Upper lobe of left lung (tissue), 6 donors: ENCODE data around the gene COQ5. TPM values are rescaled to one million over a fixed set of nuclear protein-coding genes. Genes with fewer than 3 reads are reported as not detected.
"Not testable (repeated sequence)": the region's sequence is repeated elsewhere in the genome, so short reads cannot be mapped to it uniquely, and the experiment has no call there.

ENCODE experiments used
- ATAC-seq, 2 donors: fragments of 200-7000 bp; cut with Tn5 transposase; one replicate each; pipeline ENCODE4 v1.9.1; 2022; ENCODE audit warnings: mild to moderate bottlenecking in 2 of 2, moderate library complexity in 2 of 2; ENCODE audit not compliant: low FRiP score in 2 of 2
- DNase-seq, 2 donors: peaks; one replicate each; pipeline ENCODE4 v3.0.0-alpha.2; 2019 to 2020
- H3K27ac ChIP-seq, 4 donors: fragments of 200-600 bp; sonication (generic); one replicate each; pipeline ENCODE4 v1.5.1; 2016 to 2019
- H3K27me3 ChIP-seq, 4 donors: fragments of 200-600 bp; sonication (generic); one replicate each; pipeline ENCODE4 v1.5.1; 2017 to 2019
- H3K36me3 ChIP-seq, 4 donors: fragments of 200-600 bp; sonication (generic); one replicate each; pipeline ENCODE4 v1.5.1; 2016 to 2019
- H3K4me1 ChIP-seq, 4 donors: fragments of 200-600 bp; sonication (generic); one replicate each; pipeline ENCODE4 v1.5.1; 2018 to 2019
- H3K4me3 ChIP-seq, 4 donors: fragments of 200-600 bp; sonication (generic); one replicate each; pipeline ENCODE4 v1.5.1; 2017 to 2019; ENCODE audit warnings: mild to moderate bottlenecking in 2 of 4, moderate library complexity in 1 of 4
- H3K9me3 ChIP-seq, 4 donors: fragments of 200-600 bp; sonication (generic); one replicate each; pipeline ENCODE4 v1.5.1; 2018 to 2019
- CTCF ChIP-seq, 6 experiments: fragments of 450-650 bp in 4 of 6; fragments of 200-600 bp in 2 of 6; sonication (generic) in 2 of 6; IDR thresholded peaks; one replicate each; pipeline ENCODE4 v1.5.1; 2016 to 2019; ENCODE audit warnings: antibody characterized with exemption in 6 of 6
- EP300 ChIP-seq, 4 donors: sonication (generic); formaldehyde crosslinking; IDR thresholded peaks; one replicate each; pipeline ENCODE4 v1.5.1; 2017; ENCODE audit warnings: antibody characterized with exemption in 4 of 4, control low read depth in 2 of 4
- POLR2A ChIP-seq, 4 donors: fragments of 450-650 bp; IDR thresholded peaks; one replicate each; pipeline ENCODE4 v1.5.1; 2016 to 2017; ENCODE audit warnings: antibody characterized with exemption in 4 of 4, mild to moderate bottlenecking in 2 of 4
- POLR2AphosphoS5 ChIP-seq, 2 donors: sonication (generic); formaldehyde crosslinking; IDR thresholded peaks; one replicate each; pipeline ENCODE4 v1.5.1; 2017; ENCODE audit warnings: antibody characterized with exemption in 2 of 2
- WGBS, 2 donors: methylation state at CpG; one replicate each; pipeline ENCODE4 v1.1.5; 2017 to 2018; 5-methylcytosine and 5-hydroxymethylcytosine counted together
- total RNA-seq, 6 donors: library from RNA; depleted of rRNA in 4 of 6; stranded (reverse); fragments of >200 nt in 4 of 6; gene quantifications; one replicate each; pipeline versions ENCODE4 v1.1.0 to v1.2.1, GENCODE V29; 2016 to 2021
- donor health status: DM: no; HTN: no; CAD: no; lungs with moderate emphysema.
- donor health status: DM: no; HTN: yes; CAD: no; lungs with severe emphysema.

The COQ5 gene
- total RNA-seq, 6 donors from 2014 or later, result 7.5 to 26.0 (median 16.3) TPM

GRCh38 chr12:120490833-120491512, 38.0 kb downstream of the COQ5 start:
- ATAC-seq (no peak), DNase-seq (no peak)
- H3K36me3 ChIP-seq, result peaks cover 0 to 9% (median 2%) of the 10 kb centered on the region in 4 donors
- TF ChIP-seq POLR2AphosphoS5 (IDR thresholded peaks at IDR 0.05) (no peak), POLR2A (IDR thresholded peaks at IDR 0.05) (no peak)
- H3K27me3 ChIP-seq, result no peaks in the 10 kb centered on the region
- H3K4me3 ChIP-seq, result no peak overlapping the region
- H3K4me1 ChIP-seq, result peaks cover 4 to 8% (median 6%) of the 10 kb centered on the region in 4 donors
- no peaks in the 10 kb centered on the region for H3K9me3 ChIP-seq
- 83 to 97% methylated on average over 2 of the region's 2 CpGs for WGBS, 2 donors
- no peak overlapping the region for H3K27ac ChIP-seq

GRCh38 chr12:120490325-120490724, 38.6 kb downstream of the COQ5 start:
- no peak overlapping the region for H3K27ac ChIP-seq
- H3K27me3 ChIP-seq, result no peaks in the 10 kb centered on the region
- ATAC-seq, result no peak
- TF ChIP-seq POLR2AphosphoS5 (IDR thresholded peaks at IDR 0.05) (no peak), POLR2A (IDR thresholded peaks at IDR 0.05) (no peak), CTCF (IDR thresholded peaks at IDR 0.05) (no peak), EP300 (IDR thresholded peaks at IDR 0.05) (no peak)
- no peak overlapping the region for H3K4me3 ChIP-seq
- DNase-seq, result no peak
- peaks cover 0 to 9% (median 2%) of the 10 kb centered on the region in 4 donors for H3K36me3 ChIP-seq
- no peaks in the 10 kb centered on the region for H3K9me3 ChIP-seq
- peaks cover 4 to 7% (median 5%) of the 10 kb centered on the region in 4 donors for H3K4me1 ChIP-seq
- 93 to 100% methylated on average over 5 of the region's 5 CpGs for whole genome bisulfite sequencing, 2 donors

- no peak overlapping the region for H3K27ac ChIP-seq
- peaks cover 0 to 9% (median 2%) of the 10 kb centered on the region in 4 donors for H3K36me3 ChIP-seq
- no peaks in the 10 kb centered on the region for H3K4me1 ChIP-seq
- H3K27me3 ChIP-seq, result no peaks in the 10 kb centered on the region
- ATAC-seq (no peak), DNase-seq (no peak)
- TF ChIP-seq EP300 (IDR thresholded peaks at IDR 0.05) (no peak), POLR2A (IDR thresholded peaks at IDR 0.05) (no peak), POLR2AphosphoS5 (IDR thresholded peaks at IDR 0.05) (no peak), CTCF (IDR thresholded peaks at IDR 0.05) (no peak)
- no peak overlapping the region for H3K4me3 ChIP-seq
- WGBS, 2 donors, result 90 to 100% methylated on average over 4 of the region's 4 CpGs
- H3K9me3 ChIP-seq, result no peaks in the 10 kb centered on the region
Observed at GRCh38 chr12:120489018-120489417, 39.9 kb downstream of the COQ5 start.

- Histone ChIP-seq H3K27me3 (no peaks in the 10 kb centered on the region), H3K27ac (no peak overlapping the region), H3K4me3 (no peak overlapping the region), H3K36me3 (peaks cover 0 to 9% (median 2%) of the 10 kb centered on the region in 4 donors), H3K4me1 (no peaks in the 10 kb centered on the region), H3K9me3 (no peaks in the 10 kb centered on the region)
- 76 to 77% methylated on average over 5 of the region's 5 CpGs for WGBS, 2 donors
- DNase-seq (no peak), ATAC-seq (no peak)
- TF ChIP-seq POLR2AphosphoS5 (IDR thresholded peaks at IDR 0.05) (no peak), POLR2A (IDR thresholded peaks at IDR 0.05) (no peak)
Observed at GRCh38 chr12:120488057-120488640, 40.8 kb downstream of the COQ5 start.

- H3K27me3 ChIP-seq, H3K4me1 ChIP-seq, H3K9me3 ChIP-seq, DNase-seq, H3K36me3 ChIP-seq, H3K4me3 ChIP-seq, ATAC-seq, H3K27ac ChIP-seq: not testable (repeated sequence)
- WGBS, 2 donors, result 89 to 90% methylated on average over 5 to 7 of the region's 7 CpGs
Observed at GRCh38 chr12:120487552-120487951, 41.4 kb downstream of the COQ5 start.

GRCh38 chr12:120485961-120486881, 42.7 kb downstream of the COQ5 start:
- H3K4me1 ChIP-seq, result no peaks in the 10 kb centered on the region
- ATAC-seq (no peak), DNase-seq (no peak)
- no peak overlapping the region for H3K4me3 ChIP-seq
- TF ChIP-seq EP300 (IDR thresholded peaks at IDR 0.05) (no peak), POLR2A (IDR thresholded peaks at IDR 0.05) (no peak), POLR2AphosphoS5 (IDR thresholded peaks at IDR 0.05) (no peak)
- H3K36me3 ChIP-seq, result peaks cover 0 to 9% (median 2%) of the 10 kb centered on the region in 4 donors
- H3K27ac ChIP-seq, result no peak overlapping the region
- no peaks in the 10 kb centered on the region for H3K9me3 ChIP-seq
- WGBS, 2 donors, result 90 to 96% methylated on average over 6 to 7 of the region's 7 CpGs
- no peaks in the 10 kb centered on the region for H3K27me3 ChIP-seq
